C4-2B (cell line): ENCODE data around the gene SGPP1.

ENCODE experiments used
- CTCF ChIP-seq: fragments of 450-650 bp; conservative IDR thresholded peaks from 2 replicates; pipeline ENCODE4 v1.5.1; 2017; ENCODE audit warnings: mild to moderate bottlenecking
- ZFX ChIP-seq: fragments of 450-650 bp; IDR thresholded peaks from 2 replicates; pipeline ENCODE4 v1.6.1; 2017

- TF ChIP-seq CTCF: no peak
- no peak for TF ChIP-seq ZFX
Measured at GRCh38 chr14:63638493-63638892, 89.4 kb downstream of the SGPP1 start.
